Myocyte (in vitro differentiated cells): ENCODE measurements around the gene DUSP1. TPM values are rescaled to one million over a fixed set of nuclear protein-coding genes. Genes with fewer than 3 reads are reported as not detected.
A peak's percentile ranks its signal among the peaks of the same experiment; 100 is the strongest.

Source experiments
- DNase-seq: peaks from one replicate; pipeline ENCODE4 v3.0.0-alpha.2; 2012; ENCODE audit warnings: low read depth
- total RNA-seq: library from RNA; depleted of rRNA; stranded (reverse); fragments of >200 nt; gene quantifications from 2 replicates; pipeline ENCODE4 v1.2.3, GENCODE V29; 2014

Gene DUSP1
- total RNA-seq, 1 donor from 2014 or later = 127 TPM

- no peak for DNase-seq
These were observed 25.2 kb downstream of the DUSP1 start for GRCh38 chr5:172745838-172746237.

- no peak for DNase-seq
These were observed 25.6 kb downstream of the DUSP1 start for GRCh38 chr5:172745406-172745805.

- DNase-seq = no peak
These were observed 26.6 kb downstream of the DUSP1 start for GRCh38 chr5:172744123-172745104.

GRCh38 chr5:172743112-172743959, 27.7 kb downstream of the DUSP1 start:
- DNase-seq = no peak

GRCh38 chr5:172741206-172741582, 29.8 kb downstream of the DUSP1 start:
- peak; percentile 36 for DNase-seq

- DNase-seq = peak; percentile 99
These were observed 30.4 kb downstream of the DUSP1 start for GRCh38 chr5:172740428-172741205.

GRCh38 chr5:172739375-172739774, 31.6 kb downstream of the DUSP1 start:
- no peak for DNase-seq

GRCh38 chr5:172736508-172737135, 34.4 kb downstream of the DUSP1 start:
- DNase-seq = peak; percentile 94

- no peak for DNase-seq
These were observed 35.7 kb downstream of the DUSP1 start for GRCh38 chr5:172735141-172735831.

GRCh38 chr5:172733974-172734346, 37.0 kb downstream of the DUSP1 start:
- DNase-seq = no peak

- DNase-seq = peak; percentile 99
These were observed 37.6 kb downstream of the DUSP1 start for GRCh38 chr5:172733131-172733973.

- DNase-seq = no peak
These were observed 38.7 kb downstream of the DUSP1 start for GRCh38 chr5:172732201-172732865.

GRCh38 chr5:172731680-172732074, 39.3 kb downstream of the DUSP1 start:
- DNase-seq = no peak

- no peak for DNase-seq
These were observed 39.9 kb downstream of the DUSP1 start for GRCh38 chr5:172730981-172731679.

GRCh38 chr5:172730222-172730621, 40.8 kb downstream of the DUSP1 start:
- no peak for DNase-seq

GRCh38 chr5:172729588-172729987, 41.4 kb downstream of the DUSP1 start:
- no peak for DNase-seq

- no peak for DNase-seq
These were observed 42.3 kb downstream of the DUSP1 start for GRCh38 chr5:172728481-172729241.
